Activated CD4-positive, alpha-beta T cell treated with anti-CD3 and anti-CD28 coated beads, Interleukin-2, amount 10 ng/mL, durations not matched to agents 7 days and 5 days (primary cell): ENCODE results near the gene C17orf75. TPM values are rescaled to one million over a fixed set of nuclear protein-coding genes. Genes with fewer than 3 reads are reported as not detected.

Experiments used
- CTCF ChIA-PET: fragments of 350-600 bp; sonication (Branson Sonifier 250); formaldehyde crosslinking; loops from one replicate; lab custom pipeline; 2021; ENCODE audit warnings: antibody characterized with exemption; lab: Charles Lee
- POLR2A ChIA-PET: fragments of 350-600 bp; sonication (Branson Sonifier 250); formaldehyde crosslinking; loops from one replicate; lab custom pipeline; 2021; ENCODE audit warnings: antibody characterized with exemption; lab: Charles Lee
- DNase-seq: peaks from one replicate; pipeline ENCODE4 v3.0.0-alpha.2; 2020
- H3K27ac Mint-ChIP-seq: one replicate; pipeline ENCODE4 v1.8.0; 2021; ENCODE audit warnings: mild to moderate bottlenecking, moderate library complexity, mixed read lengths
- H3K27me3 Mint-ChIP-seq: one replicate; pipeline ENCODE4 v1.8.0; 2021; ENCODE audit warnings: mixed read lengths
- H3K36me3 Mint-ChIP-seq: one replicate; pipeline ENCODE4 v1.8.0; 2021; ENCODE audit warnings: low read depth, mixed read lengths
- H3K4me1 Mint-ChIP-seq: one replicate; pipeline ENCODE4 v1.8.0; 2021; ENCODE audit warnings: mixed read lengths
- H3K4me3 Mint-ChIP-seq: one replicate; pipeline ENCODE4 v1.8.0; 2021; ENCODE audit warnings: mild to moderate bottlenecking, moderate library complexity, mixed read lengths
- H3K9me3 Mint-ChIP-seq: one replicate; pipeline ENCODE4 v1.8.0; 2021; ENCODE audit warnings: mixed read lengths
- total RNA-seq, 2 experiments: library from RNA; stranded (reverse); gene quantifications; one replicate each; pipeline ENCODE4 v1.2.3, GENCODE V29; 2021

The C17orf75 gene
- total RNA-seq, 2 experiments from 2014 or later, result 25.8 to 27.7 TPM

GRCh38 chr17:32297860-32298259, 44.1 kb downstream of the C17orf75 start:
- ChIA-PET CTCF (interaction anchor here (1.0 kb wide), 1 partner anchor 12 kb away, joined by 3 read pairs; no protein-coding TSS in a partner anchor), POLR2A (no interaction called here)
- H3K9me3 Mint-ChIP-seq, result no peaks in the 10 kb centered on the region
- H3K27me3 Mint-ChIP-seq, result no peaks in the 10 kb centered on the region
- H3K27ac Mint-ChIP-seq, result no peak overlapping the region
- no peaks in the 10 kb centered on the region for H3K36me3 Mint-ChIP-seq
- no peak overlapping the region for H3K4me3 Mint-ChIP-seq
- no peaks in the 10 kb centered on the region for H3K4me1 Mint-ChIP-seq
- no peak for DNase-seq

DNA sequence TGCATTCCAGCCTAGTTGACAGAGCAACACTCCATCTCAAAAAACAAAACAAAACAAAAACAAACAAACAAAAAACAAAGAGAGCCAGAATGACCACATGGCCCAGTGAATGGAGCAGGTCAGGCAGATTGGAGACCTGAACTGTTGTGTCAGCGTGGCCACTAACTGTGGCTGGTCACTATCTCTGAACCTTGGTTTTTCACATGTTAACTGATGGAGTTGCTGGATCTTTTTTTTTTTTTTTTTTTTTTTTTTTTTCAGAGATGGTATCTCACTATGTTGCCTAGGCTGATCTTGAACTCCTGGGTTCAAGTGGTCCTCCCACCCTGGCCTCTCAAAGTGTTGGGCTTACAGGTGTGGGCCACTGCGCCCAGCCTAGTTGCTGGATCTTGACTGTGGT, 44.5 kb downstream of the C17orf75 start:
- Mint-ChIP-seq H3K9me3 (no peaks in the 10 kb centered on the region), H3K27ac (no peak overlapping the region), H3K4me1 (no peaks in the 10 kb centered on the region), H3K27me3 (no peaks in the 10 kb centered on the region), H3K36me3 (no peaks in the 10 kb centered on the region), H3K4me3 (no peak overlapping the region)
- ChIA-PET POLR2A (no interaction called here), CTCF (no interaction called here)
- DNase-seq, result no peak

GRCh38 chr17:32292094-32292493, 49.9 kb downstream of the C17orf75 start:
- CTCF ChIA-PET, result no interaction called here

GRCh38 chr17:32289471-32290070, 52.4 kb downstream of the C17orf75 start:
- Mint-ChIP-seq H3K36me3 (no peaks in the 10 kb centered on the region), H3K4me3 (no peak overlapping the region), H3K27ac (no peak overlapping the region), H3K4me1 (peaks cover 2% of the 10 kb centered on the region), H3K27me3 (peaks cover 5% of the 10 kb centered on the region), H3K9me3 (no peaks in the 10 kb centered on the region)
- no peak for DNase-seq
- POLR2A ChIA-PET, result no interaction called here
- CTCF ChIA-PET, result interaction anchor here (0.6 kb wide), 1 partner anchor 75 kb away, joined by 3 read pairs; no protein-coding TSS in a partner anchor

More at GRCh38 chr17:32292094-32292493, 49.9 kb downstream of the C17orf75 start:
- H3K36me3 Mint-ChIP-seq, result no peaks in the 10 kb centered on the region
- no peak overlapping the region for H3K4me3 Mint-ChIP-seq
- H3K27me3 Mint-ChIP-seq, result peaks cover 5% of the 10 kb centered on the region
- H3K9me3 Mint-ChIP-seq, result no peaks in the 10 kb centered on the region
- peaks cover 2% of the 10 kb centered on the region for H3K4me1 Mint-ChIP-seq
- POLR2A ChIA-PET, result no interaction called here
- DNase-seq, result no peak
- H3K27ac Mint-ChIP-seq, result no peak overlapping the region

DNA sequence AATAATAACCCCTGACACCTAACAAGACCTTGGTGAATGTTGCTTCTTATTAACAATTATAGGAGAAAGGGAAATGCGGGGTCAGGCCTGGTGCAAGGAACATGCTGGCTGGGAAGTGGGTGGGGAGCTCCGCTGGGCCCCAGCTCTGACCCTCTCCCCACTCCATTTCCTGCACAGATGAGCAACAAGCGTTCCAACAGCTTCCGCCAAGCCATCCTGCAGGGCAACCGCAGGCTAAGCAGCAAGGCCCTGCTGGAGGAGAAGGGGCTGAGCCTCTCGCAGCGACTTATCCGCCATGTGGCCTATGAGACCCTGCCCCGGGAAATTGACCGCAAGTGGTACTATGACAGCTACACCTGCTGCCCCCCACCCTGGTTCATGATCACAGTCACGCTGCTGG, 53.4 kb downstream of the C17orf75 start:
- ChIA-PET CTCF (no interaction called here), POLR2A (no interaction called here)
- H3K27ac Mint-ChIP-seq, result no peak overlapping the region
- H3K27me3 Mint-ChIP-seq, result peaks cover 5% of the 10 kb centered on the region
- no peak overlapping the region for H3K4me3 Mint-ChIP-seq
- DNase-seq, result no peak
- H3K9me3 Mint-ChIP-seq, result no peaks in the 10 kb centered on the region
- H3K36me3 Mint-ChIP-seq, result no peaks in the 10 kb centered on the region
- H3K4me1 Mint-ChIP-seq, result peaks cover 2% of the 10 kb centered on the region

GRCh38 chr17:32287804-32288511, 54.0 kb downstream of the C17orf75 start:
- Mint-ChIP-seq H3K36me3 (no peaks in the 10 kb centered on the region), H3K27me3 (peaks cover 5% of the 10 kb centered on the region), H3K4me3 (no peak overlapping the region), H3K4me1 (peaks cover 2% of the 10 kb centered on the region), H3K27ac (no peak overlapping the region), H3K9me3 (no peaks in the 10 kb centered on the region)
- DNase-seq, result no peak
- ChIA-PET POLR2A (no interaction called here), CTCF (no interaction called here)

- Mint-ChIP-seq H3K27ac (no peak overlapping the region), H3K9me3 (no peaks in the 10 kb centered on the region), H3K4me3 (no peak overlapping the region), H3K36me3 (no peaks in the 10 kb centered on the region), H3K27me3 (peaks cover 5% of the 10 kb centered on the region), H3K4me1 (peaks cover 2% of the 10 kb centered on the region)
- ChIA-PET CTCF (interaction anchor here (1.2 kb wide), 1 partner anchor 12 kb away, joined by 3 read pairs; no protein-coding TSS in a partner anchor), POLR2A (no interaction called here)
- no peak for DNase-seq
These were observed 55.5 kb downstream of the C17orf75 start for GRCh38 chr17:32286518-32286900.

- Mint-ChIP-seq H3K27ac (no peak overlapping the region), H3K4me3 (no peak overlapping the region), H3K4me1 (peaks cover 2% of the 10 kb centered on the region), H3K27me3 (peaks cover 5% of the 10 kb centered on the region), H3K36me3 (no peaks in the 10 kb centered on the region), H3K9me3 (no peaks in the 10 kb centered on the region)
- POLR2A ChIA-PET, result no interaction called here
- CTCF ChIA-PET, result interaction anchor here (1.2 kb wide), 1 partner anchor 13 kb away, joined by 3 read pairs; no protein-coding TSS in a partner anchor
- DNase-seq, result no peak
These were observed 56.0 kb downstream of the C17orf75 start for GRCh38 chr17:32285746-32286517.

DNA sequence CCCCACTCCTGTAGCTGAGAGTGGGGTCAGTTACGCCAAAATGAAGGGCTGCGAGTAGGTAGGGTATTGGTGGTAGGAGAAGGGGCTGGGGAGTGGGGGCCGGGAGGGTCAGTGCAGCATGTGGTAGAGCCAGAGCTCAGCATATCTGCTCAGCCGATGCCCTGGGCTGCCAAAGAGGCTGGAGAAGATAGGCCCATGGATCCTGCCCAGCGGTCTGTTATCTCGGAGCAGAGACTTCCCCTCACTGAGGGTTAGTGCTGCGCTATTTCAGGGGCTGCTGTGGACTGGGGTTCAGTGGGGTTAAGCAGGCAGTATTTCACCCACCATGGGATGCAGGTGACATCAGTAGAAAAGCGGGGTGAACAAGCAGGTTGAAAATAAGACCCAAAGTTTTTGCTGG, 56.7 kb downstream of the C17orf75 start:
- CTCF ChIA-PET, result interaction anchor here (1.2 kb wide), 1 partner anchor 13 kb away, joined by 3 read pairs; no protein-coding TSS in a partner anchor
- no peak overlapping the region for H3K4me3 Mint-ChIP-seq
- H3K4me1 Mint-ChIP-seq, result peaks cover 2% of the 10 kb centered on the region

GRCh38 chr17:32283745-32284201, 58.2 kb downstream of the C17orf75 start:
- POLR2A ChIA-PET, result no interaction called here

More for the DNA sequence above, 56.7 kb downstream of the C17orf75 start:
- no peak for DNase-seq
- Mint-ChIP-seq H3K27ac (no peak overlapping the region), H3K9me3 (no peaks in the 10 kb centered on the region), H3K27me3 (peaks cover 5% of the 10 kb centered on the region), H3K36me3 (no peaks in the 10 kb centered on the region)
- POLR2A ChIA-PET, result no interaction called here

DNA sequence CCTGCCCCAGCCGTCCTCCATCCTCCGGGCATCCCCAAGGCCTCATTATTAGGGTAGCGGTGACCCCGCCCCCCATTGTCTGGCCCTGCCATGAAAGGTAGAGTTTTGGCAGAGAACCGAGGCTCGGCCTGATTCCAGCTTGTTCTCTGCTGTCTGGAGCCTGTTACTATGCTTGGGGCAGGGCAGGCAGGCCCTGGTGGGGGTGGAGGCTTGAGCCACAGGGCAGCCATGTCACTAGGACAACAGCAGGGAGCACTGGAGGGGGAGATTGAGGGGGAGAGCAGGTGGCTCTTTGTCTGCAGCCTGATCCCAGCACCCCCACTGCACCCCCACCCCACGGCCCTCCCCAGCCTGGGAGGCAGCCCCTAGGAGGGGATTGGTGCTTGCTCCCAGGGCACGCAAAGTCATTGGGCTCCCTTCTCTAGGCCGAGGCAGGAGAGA, 60.9 kb downstream of the C17orf75 start:
- H3K27ac Mint-ChIP-seq, result no peak overlapping the region
- H3K4me3 Mint-ChIP-seq, result no peak overlapping the region
- no peaks in the 10 kb centered on the region for H3K4me1 Mint-ChIP-seq
- ChIA-PET CTCF (interaction anchor here (1.2 kb wide), 1 partner anchor 14 kb away, joined by 3 read pairs; no protein-coding TSS in a partner anchor), POLR2A (no interaction called here)
- H3K27me3 Mint-ChIP-seq, result no peaks in the 10 kb centered on the region
- H3K9me3 Mint-ChIP-seq, result no peaks in the 10 kb centered on the region
- no peaks in the 10 kb centered on the region for H3K36me3 Mint-ChIP-seq
- no peak for DNase-seq

More at GRCh38 chr17:32283745-32284201, 58.2 kb downstream of the C17orf75 start:
- DNase-seq, result no peak
- no peaks in the 10 kb centered on the region for H3K36me3 Mint-ChIP-seq
- H3K9me3 Mint-ChIP-seq, result no peaks in the 10 kb centered on the region
- H3K4me3 Mint-ChIP-seq, result no peak overlapping the region
- CTCF ChIA-PET, result no interaction called here
- H3K27me3 Mint-ChIP-seq, result no peaks in the 10 kb centered on the region
- no peaks in the 10 kb centered on the region for H3K4me1 Mint-ChIP-seq
- H3K27ac Mint-ChIP-seq, result no peak overlapping the region

- H3K4me3 Mint-ChIP-seq, result no peak overlapping the region
- H3K36me3 Mint-ChIP-seq, result no peaks in the 10 kb centered on the region
- no peaks in the 10 kb centered on the region for H3K9me3 Mint-ChIP-seq
- no peaks in the 10 kb centered on the region for H3K27me3 Mint-ChIP-seq
- CTCF ChIA-PET, result interaction anchor here (1.2 kb wide), 1 partner anchor 15 kb away, joined by 3 read pairs; no protein-coding TSS in a partner anchor
- POLR2A ChIA-PET, result interaction anchor here (0.6 kb wide), 1 partner anchor 635 kb away, joined by 3 read pairs; no protein-coding TSS in a partner anchor
- no peak for DNase-seq
- H3K27ac Mint-ChIP-seq, result no peak overlapping the region
- no peaks in the 10 kb centered on the region for H3K4me1 Mint-ChIP-seq
These were observed 61.9 kb downstream of the C17orf75 start for GRCh38 chr17:32279891-32280716.
